ENCODE measurements around the gene TBKBP1.

TBKBP1 gene

GRCh38 chr17:47760409-47761140 lies 66.6 kb downstream of the TBKBP1 start:
- H3K4me3 ChIP-seq (ENCODE audit: low read depth, low read length): no peak overlapping the region

Measured in iPS-11a (cell line).